ENCODE results near the gene STK33. TPM values are rescaled to one million over a fixed set of nuclear protein-coding genes. Genes with fewer than 3 reads are reported as not detected.

Gene STK33
- total and polyA plus RNA-seq, 2 of the 13 experiments (the other 11 are each of a cell fraction or from before 2014, with no cell fraction given), result 2.7 to 12.6 TPM

GRCh38 chr11:8593935-8594909 lies at the start of gene STK33 (continued):
- TF ChIP-seq, protein P1, sequence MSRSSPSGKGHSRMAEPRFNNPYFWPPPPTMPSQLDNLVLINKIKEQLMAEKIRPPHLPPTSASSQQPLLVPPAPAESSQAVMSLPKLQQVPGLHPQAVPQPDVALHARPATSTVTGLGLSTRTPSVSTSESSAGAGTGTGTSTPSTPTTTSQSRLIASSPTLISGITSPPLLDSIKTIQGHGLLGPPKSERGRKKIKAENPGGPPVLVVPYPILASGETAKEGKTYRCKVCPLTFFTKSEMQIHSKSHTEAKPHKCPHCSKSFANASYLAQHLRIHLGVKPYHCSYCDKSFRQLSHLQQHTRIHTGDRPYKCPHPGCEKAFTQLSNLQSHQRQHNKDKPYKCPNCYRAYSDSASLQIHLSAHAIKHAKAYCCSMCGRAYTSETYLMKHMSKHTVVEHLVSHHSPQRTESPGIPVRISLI (CRISPR knock-in tag; IDR thresholded peaks at IDR 0.05; ENCODE audit: borderline replicate concordance), result no peak
- TF ChIP-seq ZNF101 (CRISPR knock-in tag; IDR thresholded peaks at IDR 0.05; ENCODE audit: borderline replicate concordance, low read depth) (no peak), SETDB1 (CRISPR knock-in tag; IDR thresholded peaks at IDR 0.05; ENCODE audit: borderline replicate concordance) (no peak), PHF5A (CRISPR knock-in tag; IDR thresholded peaks at IDR 0.05; ENCODE audit: low read depth, unreplicated experiment) (no peak), DMTF1 (CRISPR knock-in tag; IDR thresholded peaks at IDR 0.05) (no peak), ZSCAN25 (CRISPR knock-in tag; IDR thresholded peaks at IDR 0.05) (no peak), PCBP1 (IDR thresholded peaks at IDR 0.05; ENCODE audit: borderline replicate concordance, low read depth, low read length) (no peak), SAP130 (CRISPR knock-in tag; IDR thresholded peaks at IDR 0.05; ENCODE audit: low read depth) (peak; percentile 79), ZBTB3 (CRISPR knock-in tag; IDR thresholded peaks at IDR 0.05; ENCODE audit: borderline replicate concordance, low read depth) (no peak), ZNF713 (CRISPR knock-in tag; IDR thresholded peaks at IDR 0.05) (no peak), ZFP1 (CRISPR knock-in tag; IDR thresholded peaks at IDR 0.05) (no peak), PRMT3 (CRISPR knock-in tag; IDR thresholded peaks at IDR 0.05; ENCODE audit: borderline replicate concordance, low read depth) (no peak), TMF1 (CRISPR knock-in tag; IDR thresholded peaks at IDR 0.05; ENCODE audit: low read depth) (no peak), ZNF138 (CRISPR knock-in tag; IDR thresholded peaks at IDR 0.05; ENCODE audit: low read depth) (no peak), ZNF616 (CRISPR knock-in tag; IDR thresholded peaks at IDR 0.05; ENCODE audit: low read depth) (no peak), CEBPG (CRISPR knock-in tag; IDR thresholded peaks at IDR 0.05) (no peak), ZNF746 (CRISPR knock-in tag; IDR thresholded peaks at IDR 0.05) (no peak), HOXA9 (CRISPR knock-in tag; IDR thresholded peaks at IDR 0.05; ENCODE audit: borderline replicate concordance) (no peak), ZNF724P (CRISPR knock-in tag; IDR thresholded peaks at IDR 0.05; ENCODE audit: borderline replicate concordance) (no peak), ZNF570 (CRISPR knock-in tag; IDR thresholded peaks at IDR 0.05; ENCODE audit: borderline replicate concordance) (no peak), ZNF792 (CRISPR knock-in tag; IDR thresholded peaks at IDR 0.05) (0 out of 2 replicates have a peak, but pooled peaks have one; percentile 24), ZNF143 (CRISPR knock-in tag; IDR thresholded peaks at IDR 0.05) (peak; percentile 76), ZNF441 (CRISPR knock-in tag; IDR thresholded peaks at IDR 0.05; ENCODE audit: borderline replicate concordance) (no peak), FIP1L1 (IDR thresholded peaks at IDR 0.05; ENCODE audit: borderline replicate concordance, insufficient read depth, low read depth, low read length) (no peak), ADNP (CRISPR knock-in tag; IDR thresholded peaks at IDR 0.05) (no peak), ZNF235 (CRISPR knock-in tag; IDR thresholded peaks at IDR 0.05; ENCODE audit: borderline replicate concordance) (0 out of 2 replicates have a peak, but pooled peaks have one; percentile 47), ZNF468 (CRISPR knock-in tag; IDR thresholded peaks at IDR 0.05) (no peak), ZNF460 (CRISPR knock-in tag; IDR thresholded peaks at IDR 0.05; ENCODE audit: borderline replicate concordance) (no peak), ZNF3 (CRISPR knock-in tag; IDR thresholded peaks at IDR 0.05) (no peak)
